KOPT-K1 (cell line): ENCODE data around the gene YIPF6.
"Not testable (repeated sequence)": the region's sequence is repeated elsewhere in the genome, so short reads cannot be mapped to it uniquely, and the experiment has no call there.

Experiments
- H3K27ac ChIP-seq: fragments of 200-600 bp; sonication (generic); 2 replicates; pipeline ENCODE4 v1.5.1; 2016; ENCODE audit warnings: antibody characterized with exemption, mild to moderate bottlenecking, low read depth, low read length; ENCODE audit not compliant: poor library complexity, severe bottlenecking
- H3K36me3 ChIP-seq: fragments of 200-600 bp; sonication (generic); 2 replicates; pipeline ENCODE4 v1.5.1; 2017; ENCODE audit warnings: antibody characterized with exemption, mild to moderate bottlenecking, low read length, moderate library complexity; ENCODE audit not compliant: insufficient read depth
- H3K9me3 ChIP-seq: fragments of 200-600 bp; sonication (generic); 2 replicates; pipeline ENCODE4 v1.5.1; 2017; ENCODE audit warnings: antibody characterized with exemption, low read length, mild to moderate bottlenecking; ENCODE audit not compliant: insufficient read depth, poor library complexity, severe bottlenecking

YIPF6 gene

GRCh38 chrX:68492583-68492982 is 6.3 kb upstream of the YIPF6 start:
- H3K9me3 ChIP-seq: no peaks in the 10 kb centered on the region
- no peak overlapping the region for H3K27ac ChIP-seq
- no peaks in the 10 kb centered on the region for H3K36me3 ChIP-seq

- H3K36me3 ChIP-seq, H3K9me3 ChIP-seq, H3K27ac ChIP-seq: not testable (repeated sequence)
Observed at GRCh38 chrX:68493776-68494175, 5.1 kb upstream of the YIPF6 start.

- no peaks in the 10 kb centered on the region for H3K36me3 ChIP-seq
- no peaks in the 10 kb centered on the region for H3K9me3 ChIP-seq
- peak overlapping the region; percentile 79 for H3K27ac ChIP-seq
Observed at GRCh38 chrX:68498044-68498507, 775 bp upstream of the YIPF6 start.

GRCh38 chrX:68499543-68500504 is 973 bp downstream of the YIPF6 start:
- peak overlapping the region; percentile 79 for H3K27ac ChIP-seq

GRCh38 chrX:68503836-68504636 is 5.2 kb downstream of the YIPF6 start:
- Histone ChIP-seq H3K9me3 (no peaks in the 10 kb centered on the region), H3K36me3 (no peaks in the 10 kb centered on the region), H3K27ac (no peak overlapping the region)

More at GRCh38 chrX:68499543-68500504, 973 bp downstream of the YIPF6 start:
- Histone ChIP-seq H3K9me3 (no peaks in the 10 kb centered on the region), H3K36me3 (no peaks in the 10 kb centered on the region)

GRCh38 chrX:68506649-68507048 is 7.8 kb downstream of the YIPF6 start:
- no peaks in the 10 kb centered on the region for H3K9me3 ChIP-seq
- H3K36me3 ChIP-seq: peaks cover 9% of the 10 kb centered on the region
- H3K27ac ChIP-seq: no peak overlapping the region

GRCh38 chrX:68508799-68509198 is 9.9 kb downstream of the YIPF6 start:
- H3K36me3 ChIP-seq: peaks cover 25% of the 10 kb centered on the region
- no peak overlapping the region for H3K27ac ChIP-seq
- no peaks in the 10 kb centered on the region for H3K9me3 ChIP-seq

GRCh38 chrX:68511255-68511654 is 12.4 kb downstream of the YIPF6 start:
- Histone ChIP-seq H3K27ac (no peak overlapping the region), H3K36me3 (peaks cover 42% of the 10 kb centered on the region), H3K9me3 (no peaks in the 10 kb centered on the region)

GRCh38 chrX:68524680-68525079 is 25.8 kb downstream of the YIPF6 start:
- not testable (repeated sequence) for H3K9me3 ChIP-seq, H3K27ac ChIP-seq
- peaks cover 53% of the 10 kb centered on the region for H3K36me3 ChIP-seq

GRCh38 chrX:68532831-68533533 is 34.1 kb downstream of the YIPF6 start:
- Histone ChIP-seq H3K36me3 (peaks cover 42% of the 10 kb centered on the region), H3K27ac (no peak overlapping the region), H3K9me3 (no peaks in the 10 kb centered on the region)

GRCh38 chrX:68533656-68534055 is 34.8 kb downstream of the YIPF6 start:
- peaks cover 42% of the 10 kb centered on the region for H3K36me3 ChIP-seq
- no peak overlapping the region for H3K27ac ChIP-seq
- H3K9me3 ChIP-seq: no peaks in the 10 kb centered on the region

GRCh38 chrX:68534691-68535090 is 35.8 kb downstream of the YIPF6 start:
- no peaks in the 10 kb centered on the region for H3K9me3 ChIP-seq
- H3K27ac ChIP-seq: no peak overlapping the region
- H3K36me3 ChIP-seq: peaks cover 38% of the 10 kb centered on the region

- Histone ChIP-seq H3K27ac (no peak overlapping the region), H3K9me3 (no peaks in the 10 kb centered on the region), H3K36me3 (peaks cover 33% of the 10 kb centered on the region)
Observed at GRCh38 chrX:68536429-68536828, 37.6 kb downstream of the YIPF6 start.

- Histone ChIP-seq H3K27ac (no peak overlapping the region), H3K9me3 (no peaks in the 10 kb centered on the region), H3K36me3 (peaks cover 29% of the 10 kb centered on the region)
Observed at GRCh38 chrX:68536884-68537283, 38.0 kb downstream of the YIPF6 start.

- Histone ChIP-seq H3K36me3 (no peaks in the 10 kb centered on the region), H3K27ac (no peak overlapping the region), H3K9me3 (no peaks in the 10 kb centered on the region)
Observed at GRCh38 chrX:68550193-68550592, 51.3 kb downstream of the YIPF6 start.
